Articular chondrocyte of knee joint (primary cell): ENCODE data around the gene THBS4. TPM values are rescaled to one million over a fixed set of nuclear protein-coding genes. Genes with fewer than 3 reads are reported as not detected.

Source experiments
- small RNA-seq: library from RNA; depleted of rRNA; stranded (forward); fragments of <200 nt; gene quantifications from one replicate; pipeline ENCODE3, GENCODE V24; 2012
- total RNA-seq: library from RNA; depleted of rRNA; stranded (reverse); fragments of >200 nt; gene quantifications from 2 replicates; pipeline ENCODE4 v1.2.3, GENCODE V29; 2012

THBS4 gene
- 1.0 and 2.3 TPM in 2 replicates for total RNA-seq

DNA sequence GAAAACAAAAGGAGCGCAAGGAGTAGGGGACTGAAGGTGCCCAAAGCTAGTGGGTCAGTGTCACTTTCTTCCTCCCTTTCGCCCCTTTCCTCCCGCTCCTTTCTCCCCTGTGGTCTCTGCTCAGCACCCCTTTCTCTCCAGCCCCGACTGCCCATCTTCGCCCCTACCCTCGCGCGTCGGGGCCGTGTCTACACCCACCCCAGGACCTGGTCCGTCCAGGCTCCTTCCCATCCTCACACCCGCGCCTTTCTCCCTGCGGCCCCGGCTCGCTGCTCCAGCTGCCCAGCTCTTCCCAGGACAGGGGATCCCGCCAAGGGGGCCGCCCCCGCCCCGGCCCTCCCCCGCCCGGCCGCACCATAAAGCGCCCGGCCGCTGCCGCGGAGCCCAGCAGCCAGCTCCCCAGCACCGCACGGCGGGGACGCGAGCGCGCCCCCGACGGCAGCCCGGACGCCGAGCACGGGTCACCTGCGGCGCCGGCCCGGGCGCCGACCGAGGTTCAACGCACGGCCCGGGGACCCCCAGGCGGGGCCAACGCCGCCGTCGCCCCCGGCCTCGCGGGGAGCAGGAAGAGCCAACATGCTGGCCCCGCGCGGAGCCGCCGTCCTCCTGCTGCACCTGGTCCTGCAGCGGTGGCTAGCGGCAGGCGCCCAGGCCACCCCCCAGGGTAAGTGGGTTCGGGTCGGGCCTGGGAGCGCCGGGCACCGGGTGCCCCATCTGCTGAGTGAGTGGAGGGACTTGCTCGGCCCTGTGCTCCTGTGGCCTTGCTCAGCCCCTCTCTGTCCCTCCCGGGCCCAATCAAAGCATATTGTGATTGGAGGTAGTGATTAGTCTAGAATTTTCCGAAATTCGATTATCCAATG lies at the start of gene THBS4:
THBS4 (plus strand) TSS at position 387 of the 860 bp plus-strand sequence; CDS start at position 577, 190 bp downstream.

GRCh38 chr5:79990598-79991507 lies 44.3 kb upstream of the THBS4 start, which contains the start of gene MTX3:
TSS of gene MTX3 (minus strand) at chr5:79991262. CDS start at chr5:79991238, 24 bp downstream.

Small RNAs within 50 kb of the gene (small RNA-seq; reads per million reads assigned to genes)
- not detected for gene TRMT112P2

Other genes starting within 250 kb of the THBS4 start
- 24.0 and 30.1 TPM in 2 replicates for gene MTX3, start 44.1 kb upstream of the THBS4 start, total RNA-seq
- gene SERINC5, start 220.7 kb downstream of the THBS4 start, total RNA-seq, result 23.1 and 25.1 TPM in 2 replicates